NT2/D1 (cell line): ENCODE measurements around the gene SLC9A9.

Source experiments
- SUZ12 ChIP-seq: IDR thresholded peaks from 2 replicates; pipeline ENCODE4 v1.6.1; 2011; ENCODE audit not compliant: insufficient read length, insufficient read depth; ENCODE audit errors: extremely low read depth
- YY1 ChIP-seq: IDR thresholded peaks from 2 replicates; pipeline ENCODE4 v1.6.1; 2011; ENCODE audit not compliant: insufficient read length, insufficient read depth
- ZNF274 ChIP-seq: IDR thresholded peaks from 2 replicates; pipeline ENCODE4 v1.6.1; 2011; ENCODE audit warnings: mild to moderate bottlenecking, low read depth, low read length

GRCh38 chr3:143770391-143770790 lies 77.9 kb downstream of the SLC9A9 start:
- TF ChIP-seq YY1: no peak
- TF ChIP-seq ZNF274: no peak
- no peak for TF ChIP-seq SUZ12
